CD4-positive, alpha-beta T cell treated with Interleukin-2 at 100 ng/mL for 4 hours (primary cell): ENCODE data around the gene MECP2.
"Not testable (repeated sequence)": the region's sequence is repeated elsewhere in the genome, so short reads cannot be mapped to it uniquely, and the experiment has no call there.

Experiments used
- DNase-seq: peaks from one replicate; pipeline ENCODE4 v3.0.0-alpha.2; 2020; ENCODE audit warnings: low spot score

Gene MECP2

GRCh38 chrX:154016366-154017076 is 81.0 kb downstream of the MECP2 start:
- DNase-seq = no peak

- DNase-seq = no peak
These were observed 81.8 kb downstream of the MECP2 start for GRCh38 chrX:154015581-154016264.

GRCh38 chrX:154014429-154015380 is 82.8 kb downstream of the MECP2 start:
- no peak for DNase-seq

GRCh38 chrX:154013614-154014360 is 83.7 kb downstream of the MECP2 start:
- peak; percentile 53 for DNase-seq

GRCh38 chrX:154013001-154013421 is 84.5 kb downstream of the MECP2 start:
- DNase-seq = no peak

GRCh38 chrX:154012336-154012991 is 85.1 kb downstream of the MECP2 start:
- DNase-seq = no peak

- no peak for DNase-seq
These were observed 85.9 kb downstream of the MECP2 start for GRCh38 chrX:154011376-154012335.

GRCh38 chrX:154010330-154011087 is 87.0 kb downstream of the MECP2 start:
- no peak for DNase-seq

- no peak for DNase-seq
These were observed 89.0 kb downstream of the MECP2 start for GRCh38 chrX:154008521-154008920.

- DNase-seq = no peak
These were observed 90.6 kb downstream of the MECP2 start for GRCh38 chrX:154006947-154007346.

GRCh38 chrX:154004315-154004714 is 93.2 kb downstream of the MECP2 start:
- DNase-seq = no peak

GRCh38 chrX:154002215-154002719 is 95.2 kb downstream of the MECP2 start:
- DNase-seq = peak; percentile 59

- DNase-seq = no peak
These were observed 97.5 kb downstream of the MECP2 start for GRCh38 chrX:154000051-154000450.

GRCh38 chrX:153999359-154000037 is 98.0 kb downstream of the MECP2 start:
- DNase-seq = no peak

GRCh38 chrX:153995504-153995903 is 102.0 kb downstream of the MECP2 start:
- DNase-seq = no peak

GRCh38 chrX:153994398-153994797 is 103.1 kb downstream of the MECP2 start:
- not testable (repeated sequence) for DNase-seq

- no peak for DNase-seq
These were observed 103.5 kb downstream of the MECP2 start for GRCh38 chrX:153993978-153994377.

GRCh38 chrX:153993079-153993478 is 104.4 kb downstream of the MECP2 start:
- DNase-seq = no peak
